K562 (cell line): Measurements from ENCODE around the gene PNPLA2. TPM values are rescaled to one million over a fixed set of nuclear protein-coding genes. Genes with fewer than 3 reads are reported as not detected.

ENCODE experiments used
- ATAC-seq: fragments of 200-7000 bp; cut with Tn5 transposase; 3 replicates; pipeline ENCODE4 v1.9.1; 2020; ENCODE audit warnings: moderate library complexity
- BruUV-seq: library from RNA; stranded (reverse); fragments of 400-500 nt; replicated peaks from 2 replicates; lab custom pipeline; 2021; lab: Mats Ljungman, UMichigan
- CTCF ChIA-PET: fragments of 300-600 bp; formaldehyde crosslinking; extraction: SDS; loops from one replicate; lab custom pipeline; 2021; ENCODE audit warnings: low intra/inter-chr PET ratio; lab: Yijun Ruan, JAX
- POLR2A ChIA-PET: fragments of 300-600, 350-650 bp; sonication (Branson Sonifier 250); formaldehyde crosslinking; extraction: SDS; loops from one replicate; lab custom pipeline; 2021; ENCODE audit warnings: antibody characterized with exemption, inconsistent platforms; lab: Yijun Ruan, JAX
- DNase-seq, 4 experiments: peaks; one replicate each; pipeline versions ENCODE4 v3.0.0 to v3.0.0-alpha.2; 2011 to 2018; ENCODE audit warnings: low spot score in 3 of 4, mixed read lengths in 3 of 4; ENCODE audit errors: extremely low read depth in 1 of 4
- FAIRE-seq: peaks from 2 replicates; lab custom pipeline; 2011; peaks lifted over from hg19 to GRCh38; lab: Jason Lieb, UNC
- H2AFZ ChIP-seq: 2 replicates; pipeline ENCODE4 v1.6.0; 2011; ENCODE audit warnings: low read depth, low read length, control low read depth, inconsistent platforms
- H3K27ac ChIP-seq: fragments of 200-600 bp; 3 replicates; pipeline ENCODE4 v1.8.0; 2011; ENCODE audit warnings: low read depth, mild to moderate bottlenecking, control low read depth, inconsistent platforms, low read length, moderate library complexity, mixed read lengths; ENCODE audit errors: extremely low read depth
- H3K27me3 ChIP-seq, 2 experiments: fragments of 300-600 bp in 1 of 2; 2 replicates in 1 of 2; 3 replicates in 1 of 2; pipeline versions ENCODE4 v1.6.0 to v1.8.0; 2011; ENCODE audit warnings: inconsistent platforms in 2 of 2, low read length in 2 of 2, mild to moderate bottlenecking in 1 of 2, mixed read lengths in 1 of 2, moderate library complexity in 1 of 2; ENCODE audit not compliant: control insufficient read depth in 2 of 2, insufficient read depth in 2 of 2
- H3K36me3 ChIP-seq: fragments of 300-600 bp; 3 replicates; pipeline ENCODE4 v1.8.0; 2011; ENCODE audit warnings: mild to moderate bottlenecking, low read length, inconsistent platforms; ENCODE audit not compliant: control insufficient read depth, insufficient read depth
- H3K4me1 ChIP-seq, 2 experiments: fragments of 200-600 bp in 1 of 2; replicated peaks in 1 of 2; 2 replicates in 1 of 2; 3 replicates in 1 of 2; pipeline versions ENCODE4 v1.5.1 to v1.8.0; 2011; ENCODE audit warnings: inconsistent platforms in 2 of 2, low read length in 2 of 2, mild to moderate bottlenecking in 1 of 2, mixed read lengths in 1 of 2, moderate library complexity in 1 of 2; ENCODE audit not compliant: control insufficient read depth in 2 of 2, insufficient read depth in 2 of 2
- H3K4me2 ChIP-seq: 2 replicates; pipeline ENCODE4 v1.6.1; 2011; ENCODE audit warnings: low read length, control low read depth, inconsistent platforms, mixed read lengths; ENCODE audit not compliant: insufficient read depth
- H3K4me3 ChIP-seq: fragments of 200-600 bp; sonication (generic), shearing (Covaris generic); 2 replicates; pipeline ENCODE4 v1.5.1; 2016; ENCODE audit warnings: control low read depth, inconsistent platforms
- H3K79me2 ChIP-seq: fragments of 200-600 bp; 3 replicates; pipeline ENCODE4 v1.8.0; 2011; ENCODE audit warnings: low read length, inconsistent platforms; ENCODE audit not compliant: control insufficient read depth, insufficient read depth
- H3K9ac ChIP-seq, 2 experiments: 2 replicates each; pipeline versions ENCODE4 v1.6.0 to v1.6.1; 2011; ENCODE audit warnings: low read depth in 2 of 2, low read length in 2 of 2, control low read depth in 1 of 2, inconsistent platforms in 1 of 2, mild to moderate bottlenecking in 1 of 2, mixed read lengths in 1 of 2; ENCODE audit not compliant: insufficient read depth in 1 of 2
- H3K9me1 ChIP-seq: one replicate; pipeline ENCODE4 v1.6.0; 2011; ENCODE audit warnings: inconsistent platforms, mild to moderate bottlenecking, low read length, moderate library complexity; ENCODE audit not compliant: control insufficient read depth, insufficient read depth
- H3K9me3 ChIP-seq: replicated peaks from 2 replicates; pipeline ENCODE4 v1.5.1; 2011; ENCODE audit warnings: low read depth, low read length, inconsistent platforms; ENCODE audit not compliant: control insufficient read depth, insufficient read depth
- H4K20me1 ChIP-seq: replicated peaks from 2 replicates; pipeline ENCODE4 v1.6.1; 2011; ENCODE audit warnings: low read length, inconsistent platforms, mixed read lengths; ENCODE audit not compliant: control insufficient read depth, insufficient read depth
- KDM4B ChIP-seq, 2 experiments: fragments of 450-650 bp in 1 of 2; sonication (generic) in 1 of 2; IDR thresholded peaks; 2 replicates each; pipeline ENCODE4 v1.6.1; 2016 to 2017; ENCODE audit warnings: borderline replicate concordance in 2 of 2, antibody characterized with exemption in 1 of 2, low read depth in 1 of 2, mild to moderate bottlenecking in 1 of 2
- ZNF699 ChIP-seq: fragments of 250-450 bp; sonication (Bioruptor Pico); IDR thresholded peaks from 2 replicates; pipeline ENCODE4 v1.8.0; 2021; ENCODE audit warnings: mild to moderate bottlenecking, moderate library complexity; ENCODE audit not compliant: insufficient replicate concordance
- whole genome bisulfite sequencing: fragments of 100-300 bp; shearing (Covaris generic); methylation state at CpG from one replicate; pipeline ENCODE4 v1.1.6; 2016; ENCODE audit warnings: low coverage, mixed read lengths; ENCODE audit not compliant: insufficient coverage; ENCODE audit errors: missing lambda C conversion rate; 5-methylcytosine and 5-hydroxymethylcytosine counted together
- in situ Hi-C: fragments of 300-500 bp; cut with MboI; formaldehyde crosslinking; loops from 4 replicates; pipeline ENCODE4 v1.15.0; 2018; ENCODE audit warnings: inconsistent platforms, mixed read lengths
- intact Hi-C: fragments of 100-400 bp; cut with micrococcal nuclease; formaldehyde crosslinking; loops from 2 replicates; pipeline ENCODE4 v1.14.2; 2022
- polyA plus RNA-seq, 8 experiments: library from polyadenylated mRNA; depleted of rRNA in 4 of 8; stranded (reverse) in 5 of 8; unstranded in 3 of 8; fragments of >200 nt; fragmentation: Nextera tagmentation in 2 of 8; fragmentation: Illumina TruSeq in 1 of 8; extraction: Ambion mirVana in 2 of 8; extraction: Trizol in 1 of 8; gene quantifications; 2 replicates each; pipeline versions ENCODE4 v1.2.1 to v1.2.3, GENCODE V29; 2011 to 2014; ENCODE audit warnings: inconsistent platforms in 1 of 8, missing spikeins in 1 of 8
- total RNA-seq, 7 experiments: library from RNA; depleted of rRNA in 6 of 7; stranded (reverse); fragments of >200 nt in 6 of 7; fragmentation: Illumina TruSeq in 2 of 7; extraction: Trizol in 2 of 7; gene quantifications; 2 replicates each; pipeline versions ENCODE4 v1.2.1 to v1.2.3, GENCODE V29; 2011 to 2021; ENCODE audit warnings: low replicate concordance in 1 of 7
- TF ChIP-seq, protein P1 (sequence below): fragments of 450-650 bp; IDR thresholded peaks from 2 replicates; pipeline ENCODE4 v1.6.1; 2016; ENCODE audit warnings: missing biosample characterization, missing genetic modification characterization
- TF ChIP-seq, protein P2 (sequence below): fragments of 250-450 bp; sonication (Bioruptor Pico); IDR thresholded peaks from 2 replicates; pipeline ENCODE4 v1.5.0; 2022; ENCODE audit warnings: mild to moderate bottlenecking

Gene PNPLA2
- total and polyA plus RNA-seq, 9 of the 15 experiments (the other 6 are each of a cell fraction or from before 2014, with no cell fraction given) = 0.39 to 87.1 (median 8.4) TPM

DNA sequence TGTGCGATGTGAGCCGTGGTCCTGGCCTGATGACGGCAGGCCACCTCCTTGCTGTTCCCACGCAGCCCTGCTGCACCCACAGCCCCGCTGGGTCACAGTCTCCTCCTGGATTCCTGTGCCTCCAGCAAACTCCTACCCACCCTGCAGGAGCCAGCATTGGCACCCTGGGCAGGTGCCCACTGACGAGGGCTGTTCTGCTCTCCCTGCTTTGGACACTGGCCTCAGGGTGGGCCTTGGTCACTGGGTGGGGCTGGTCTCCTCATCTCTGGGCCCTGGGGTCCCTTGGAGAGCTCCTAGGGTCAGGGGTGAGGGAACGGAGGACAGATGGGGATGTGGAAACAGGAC is 36.6 kb downstream of the PNPLA2 start:
- 80% methylated on average over 7 of the region's 7 CpGs for WGBS
- no peak overlapping the region for H2AFZ ChIP-seq
- ChIA-PET CTCF (no interaction called here), POLR2A (interaction anchor here (0.7 to 2.0 kb wide), 2 partner anchors 11 to 12 kb away, joined by 4 to 5 read pairs; partner anchors contain the start of gene TSPAN4)
- H3K4me1 ChIP-seq = peaks cover 6 to 88% of the 10 kb centered on the region in 2 experiments; a peak in 3 of 5 replicates
- no peaks in the 10 kb centered on the region for H3K36me3 ChIP-seq
- 0 out of 4 replicates have a peak overlapping the region, but pooled peaks of 1 of the 2 experiments have one; percentile 5 for H3K9ac ChIP-seq
- H3K27ac ChIP-seq = no peak overlapping the region
- no peaks in the 10 kb centered on the region for H3K9me1 ChIP-seq
- no peaks in the 10 kb centered on the region for H3K27me3 ChIP-seq
- H4K20me1 ChIP-seq = peaks cover 8% of the 10 kb centered on the region
- H3K4me2 ChIP-seq = no peak overlapping the region
- TF ChIP-seq KDM4B (IDR thresholded peaks at IDR 0.05; ENCODE audit: borderline replicate concordance in 2 of 2, low read depth in 1 of 2) (no peak), ZNF699 (CRISPR knock-in tag) (no peak)
- TF ChIP-seq, protein P1, sequence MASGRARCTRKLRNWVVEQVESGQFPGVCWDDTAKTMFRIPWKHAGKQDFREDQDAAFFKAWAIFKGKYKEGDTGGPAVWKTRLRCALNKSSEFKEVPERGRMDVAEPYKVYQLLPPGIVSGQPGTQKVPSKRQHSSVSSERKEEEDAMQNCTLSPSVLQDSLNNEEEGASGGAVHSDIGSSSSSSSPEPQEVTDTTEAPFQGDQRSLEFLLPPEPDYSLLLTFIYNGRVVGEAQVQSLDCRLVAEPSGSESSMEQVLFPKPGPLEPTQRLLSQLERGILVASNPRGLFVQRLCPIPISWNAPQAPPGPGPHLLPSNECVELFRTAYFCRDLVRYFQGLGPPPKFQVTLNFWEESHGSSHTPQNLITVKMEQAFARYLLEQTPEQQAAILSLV (tag) = no peak
- TF ChIP-seq, protein P2, sequence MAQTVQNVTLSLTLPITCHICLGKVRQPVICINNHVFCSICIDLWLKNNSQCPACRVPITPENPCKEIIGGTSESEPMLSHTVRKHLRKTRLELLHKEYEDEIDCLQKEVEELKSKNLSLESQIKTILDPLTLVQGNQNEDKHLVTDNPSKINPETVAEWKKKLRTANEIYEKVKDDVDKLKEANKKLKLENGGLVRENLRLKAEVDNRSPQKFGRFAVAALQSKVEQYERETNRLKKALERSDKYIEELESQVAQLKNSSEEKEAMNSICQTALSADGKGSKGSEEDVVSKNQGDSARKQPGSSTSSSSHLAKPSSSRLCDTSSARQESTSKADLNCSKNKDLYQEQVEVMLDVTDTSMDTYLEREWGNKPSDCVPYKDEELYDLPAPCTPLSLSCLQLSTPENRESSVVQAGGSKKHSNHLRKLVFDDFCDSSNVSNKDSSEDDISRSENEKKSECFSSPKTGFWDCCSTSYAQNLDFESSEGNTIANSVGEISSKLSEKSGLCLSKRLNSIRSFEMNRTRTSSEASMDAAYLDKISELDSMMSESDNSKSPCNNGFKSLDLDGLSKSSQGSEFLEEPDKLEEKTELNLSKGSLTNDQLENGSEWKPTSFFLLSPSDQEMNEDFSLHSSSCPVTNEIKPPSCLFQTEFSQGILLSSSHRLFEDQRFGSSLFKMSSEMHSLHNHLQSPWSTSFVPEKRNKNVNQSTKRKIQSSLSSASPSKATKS (CRISPR knock-in tag) = no peak
- in situ Hi-C loops (no loop called here), intact Hi-C loops (no loop called here)
- H3K9me3 ChIP-seq = no peaks in the 10 kb centered on the region
- no peak for FAIRE-seq
- no peak overlapping the region for H3K4me3 ChIP-seq
- ATAC-seq = no peak
- BruUV-seq = no TSS peak
- DNase-seq = no peak
- H3K79me2 ChIP-seq = no peaks in the 10 kb centered on the region
